HG02678 (cell line): Measurements from ENCODE around the gene ZNF580.

Experiments
- ATAC-seq: cut with Tn5 transposase; IDR thresholded peaks from one replicate; pipeline ENCODE4 v1.9.1; 2021; ENCODE audit warnings: mild to moderate bottlenecking, moderate library complexity; ENCODE audit not compliant: unreplicated experiment

Gene ZNF580

GRCh38 chr19:55644191-55644833 is 3.5 kb downstream of the ZNF580 start:
- ATAC-seq: no peak

DNA sequence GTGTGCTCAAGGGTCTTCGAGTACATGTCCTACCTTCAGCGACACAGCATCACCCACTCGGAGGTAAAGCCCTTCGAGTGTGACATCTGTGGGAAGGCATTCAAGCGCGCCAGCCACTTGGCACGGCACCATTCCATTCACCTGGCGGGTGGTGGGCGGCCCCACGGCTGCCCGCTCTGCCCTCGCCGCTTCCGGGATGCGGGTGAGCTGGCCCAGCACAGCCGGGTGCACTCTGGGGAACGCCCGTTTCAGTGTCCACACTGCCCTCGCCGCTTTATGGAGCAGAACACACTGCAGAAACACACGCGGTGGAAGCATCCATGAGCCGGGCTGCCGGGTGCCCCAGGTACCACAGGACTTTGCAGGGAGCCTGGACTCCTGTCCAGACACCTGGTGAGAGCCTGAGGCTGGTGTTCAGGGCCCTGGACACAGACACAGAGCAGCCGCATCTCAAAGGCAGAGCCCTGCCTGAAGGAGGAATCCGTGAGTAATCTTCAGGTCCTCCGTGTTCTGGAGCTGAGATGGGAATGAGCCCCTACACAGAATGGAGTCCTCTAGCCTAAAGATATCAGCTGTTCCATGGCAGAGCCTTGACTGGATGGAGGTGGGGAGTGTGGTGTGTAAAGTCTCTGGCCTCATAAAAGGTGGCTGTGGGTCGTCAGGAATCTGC is 4.2 kb downstream of the ZNF580 start:
- no peak for ATAC-seq

GRCh38 chr19:55645512-55645881 is 4.7 kb downstream of the ZNF580 start:
- ATAC-seq: no peak

GRCh38 chr19:55646889-55647731 is 6.3 kb downstream of the ZNF580 start:
- no peak for ATAC-seq

DNA sequence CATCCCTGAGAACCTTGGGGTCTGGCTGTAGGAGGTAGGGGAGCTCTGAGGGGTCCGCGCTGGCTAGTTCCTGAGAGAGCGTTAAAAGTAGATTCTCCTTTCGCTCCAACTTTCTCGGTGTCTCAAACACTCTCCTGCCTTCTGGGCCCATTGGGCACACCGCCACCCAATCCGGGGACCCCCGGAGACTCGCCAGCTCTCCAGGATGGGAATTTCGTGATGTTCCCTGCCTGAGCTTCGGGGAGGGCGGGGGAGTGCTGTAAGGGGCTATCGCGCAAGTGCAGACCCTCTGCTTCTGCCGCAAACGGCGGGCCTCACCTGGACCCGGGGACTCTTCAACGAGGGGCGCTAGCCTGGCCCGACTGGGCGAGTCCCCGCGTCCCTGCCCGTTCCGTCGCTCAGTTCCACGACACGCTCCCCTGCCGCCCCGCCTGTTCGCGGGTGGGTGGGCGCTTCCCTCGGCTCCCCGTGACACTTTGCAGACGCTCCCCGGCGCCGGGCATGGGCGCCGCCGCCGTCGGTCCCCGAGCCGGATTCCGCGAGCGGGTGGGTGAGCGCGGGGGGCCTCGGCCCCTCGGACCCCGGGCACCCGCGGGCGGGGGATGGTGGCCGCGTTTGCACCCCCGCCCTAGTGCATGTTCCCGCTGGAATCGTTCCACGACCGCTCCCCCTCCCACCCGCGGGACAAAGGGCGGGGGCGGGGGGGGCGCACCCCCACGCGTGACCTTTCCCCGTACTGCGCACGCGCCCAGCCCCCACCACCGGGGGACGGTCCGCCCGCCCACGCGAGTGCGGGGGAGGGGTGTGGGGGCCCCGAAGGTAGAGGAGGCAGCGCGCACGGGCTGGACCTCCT is 7.2 kb downstream of the ZNF580 start, which contains the start of gene CCDC106:
Gene CCDC106 (plus strand): TSS at position 481 of the 853 bp plus-strand sequence. CDS start 835 bp downstream, outside the sequence.
- peak; percentile 38 for ATAC-seq

- no peak for ATAC-seq
Observed at GRCh38 chr19:55648585-55649267, 7.9 kb downstream of the ZNF580 start.

DNA sequence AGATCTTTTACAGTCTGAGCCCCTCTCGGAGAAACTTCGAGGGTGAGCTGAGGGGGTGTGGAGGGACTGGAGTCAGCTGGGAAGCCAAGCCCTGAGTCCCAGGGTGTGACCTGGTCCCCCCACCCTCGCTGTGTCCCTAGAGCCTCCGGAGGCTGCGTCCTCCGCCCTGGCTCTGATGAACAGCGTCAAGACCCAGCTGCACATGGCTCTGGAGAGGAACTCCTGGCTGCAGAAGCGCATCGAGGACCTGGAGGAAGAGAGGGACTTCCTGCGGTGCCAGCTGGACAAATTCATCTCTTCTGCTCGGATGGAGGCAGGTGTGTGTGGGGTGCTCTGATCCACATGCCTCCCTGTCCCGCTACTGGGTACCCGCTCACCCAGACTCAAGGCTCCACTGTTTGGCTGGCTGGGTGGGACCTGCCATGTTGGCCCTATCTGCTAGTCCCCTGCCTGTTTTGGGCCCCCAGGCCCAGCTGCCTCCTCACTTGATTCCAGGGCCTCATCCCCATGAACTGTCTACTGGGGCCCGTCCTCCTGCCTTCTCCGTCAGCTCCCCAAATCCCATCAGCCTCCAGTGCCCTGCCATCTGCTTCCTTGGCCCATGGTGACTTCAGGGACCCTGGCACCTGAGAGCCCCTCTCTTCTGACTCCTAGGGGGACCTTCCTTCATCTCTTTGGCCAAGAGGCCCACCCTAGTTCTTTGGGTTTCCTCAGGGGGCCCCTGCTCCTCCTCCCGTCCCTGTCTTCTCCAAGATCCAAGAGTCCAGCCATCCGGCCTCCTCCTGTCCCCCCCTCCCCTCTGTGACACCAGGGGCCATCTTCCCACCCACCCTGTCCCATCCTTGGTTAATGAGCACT is 8.7 kb downstream of the ZNF580 start:
- no peak for ATAC-seq

DNA sequence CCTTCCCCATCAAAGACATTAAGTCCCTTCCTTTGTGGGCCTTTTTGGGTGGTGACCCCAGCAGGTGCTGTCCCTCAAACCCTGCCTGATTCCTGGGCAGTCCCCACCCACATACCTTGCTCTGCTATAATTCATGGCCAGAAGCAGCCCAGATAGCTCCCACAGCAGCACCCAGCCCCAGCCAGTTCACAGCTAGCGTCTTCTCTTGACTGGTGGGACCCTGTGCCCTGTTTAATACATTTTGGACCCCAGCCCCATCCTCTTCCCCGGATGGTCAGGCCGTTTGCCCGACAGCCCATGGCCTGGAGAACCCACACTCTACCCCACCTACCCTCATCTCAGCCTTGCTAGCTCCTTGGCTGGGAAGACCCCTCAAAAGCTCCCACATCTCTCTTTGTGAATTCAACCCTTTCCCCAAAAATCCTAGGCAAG is 9.3 kb downstream of the ZNF580 start:
- ATAC-seq: no peak

GRCh38 chr19:55650602-55651230 is 9.9 kb downstream of the ZNF580 start:
- no peak for ATAC-seq

DNA sequence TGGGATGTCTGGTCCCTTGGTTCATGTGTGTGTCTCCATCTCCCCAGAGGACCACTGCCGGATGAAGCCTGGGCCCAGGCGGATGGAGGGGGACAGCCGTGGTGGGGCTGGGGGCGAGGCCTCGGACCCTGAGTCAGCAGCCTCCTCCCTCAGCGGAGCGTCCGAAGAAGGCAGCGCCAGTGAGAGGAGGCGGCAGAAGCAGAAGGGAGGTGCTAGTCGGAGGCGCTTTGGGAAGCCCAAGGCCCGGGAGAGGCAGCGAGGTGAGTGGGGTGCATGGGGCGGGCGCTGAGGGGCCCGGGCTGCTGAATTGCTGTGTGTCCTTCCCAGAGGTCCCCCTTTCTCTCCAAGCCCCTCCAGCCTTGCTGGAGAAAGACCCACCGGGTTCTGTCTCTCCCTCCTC is 10.4 kb downstream of the ZNF580 start:
- ATAC-seq: no peak

DNA sequence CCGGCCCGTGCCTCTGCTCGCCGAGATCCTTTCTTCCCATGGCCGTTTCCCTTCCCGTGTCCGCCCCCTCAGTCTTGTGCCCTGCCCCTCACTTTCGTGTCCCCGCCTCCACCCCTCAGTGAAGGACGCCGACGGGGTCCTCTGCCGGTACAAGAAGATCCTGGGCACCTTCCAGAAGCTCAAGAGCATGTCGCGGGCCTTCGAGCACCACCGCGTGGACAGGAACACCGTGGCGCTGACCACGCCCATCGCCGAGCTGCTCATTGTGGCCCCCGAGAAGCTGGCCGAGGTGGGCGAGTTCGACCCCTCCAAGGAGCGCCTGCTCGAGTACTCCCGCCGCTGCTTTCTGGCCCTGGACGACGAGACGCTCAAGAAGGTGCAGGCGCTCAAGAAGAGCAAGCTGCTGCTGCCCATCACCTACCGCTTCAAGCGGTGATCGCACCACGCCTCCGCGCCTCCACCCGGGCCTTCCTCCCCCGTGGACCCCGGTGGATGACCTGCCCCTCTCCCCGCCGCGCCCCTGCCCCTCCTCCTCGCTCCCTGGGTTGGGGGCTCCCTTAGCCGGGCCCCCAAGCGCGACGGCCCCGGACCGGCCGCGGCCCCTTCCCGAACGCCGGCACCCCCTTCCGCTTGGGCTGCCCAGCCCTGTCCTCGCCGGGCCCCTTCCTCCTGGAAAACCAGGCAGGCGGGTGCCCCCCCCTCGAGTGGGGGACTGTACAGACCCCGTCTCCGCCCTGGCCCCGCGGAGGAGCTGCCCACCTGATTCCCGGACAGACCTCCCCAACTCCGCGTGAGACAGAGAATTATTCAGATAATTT is 11.7 kb downstream of the ZNF580 start:
- no peak for ATAC-seq

- peak; percentile 46 for ATAC-seq
Observed at GRCh38 chr19:55653651-55654322, 13.0 kb downstream of the ZNF580 start.

DNA sequence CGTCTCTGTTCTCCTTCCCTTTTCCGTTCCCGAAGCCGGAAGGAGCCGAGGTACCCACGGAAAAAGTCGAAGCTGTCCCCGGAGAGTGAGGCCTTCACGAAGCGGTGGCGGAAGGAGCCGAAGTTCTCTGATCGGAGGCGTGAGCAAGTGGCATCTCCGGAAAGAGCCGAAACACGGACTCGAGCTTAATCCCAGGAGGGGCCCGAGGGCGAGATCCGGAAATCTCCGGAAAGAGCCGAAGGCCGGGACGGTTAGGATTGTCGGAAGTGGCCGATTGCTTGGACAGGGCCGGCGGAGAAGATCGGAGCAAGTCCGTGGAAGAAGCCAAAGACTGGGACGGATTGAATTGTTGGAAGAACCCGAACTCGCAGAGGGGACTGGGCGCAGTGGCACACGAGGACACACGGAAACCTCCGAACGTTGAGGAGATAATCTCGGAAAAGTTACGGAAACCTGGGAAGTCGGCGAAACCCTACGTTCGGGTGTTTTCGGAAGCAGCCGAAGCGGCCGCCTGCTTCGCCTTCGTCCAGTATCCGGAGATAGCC is 13.6 kb downstream of the ZNF580 start:
- ATAC-seq: peak; percentile 64

GRCh38 chr19:55654868-55655647 is 14.3 kb downstream of the ZNF580 start, which contains the start of gene U2AF2:
Gene U2AF2 (plus strand): TSS chr19:55655035. CDS start chr19:55655105, 70 bp downstream.
- peak; percentile 33 for ATAC-seq

GRCh38 chr19:55655648-55656040 is 14.8 kb downstream of the ZNF580 start:
- ATAC-seq: no peak

DNA sequence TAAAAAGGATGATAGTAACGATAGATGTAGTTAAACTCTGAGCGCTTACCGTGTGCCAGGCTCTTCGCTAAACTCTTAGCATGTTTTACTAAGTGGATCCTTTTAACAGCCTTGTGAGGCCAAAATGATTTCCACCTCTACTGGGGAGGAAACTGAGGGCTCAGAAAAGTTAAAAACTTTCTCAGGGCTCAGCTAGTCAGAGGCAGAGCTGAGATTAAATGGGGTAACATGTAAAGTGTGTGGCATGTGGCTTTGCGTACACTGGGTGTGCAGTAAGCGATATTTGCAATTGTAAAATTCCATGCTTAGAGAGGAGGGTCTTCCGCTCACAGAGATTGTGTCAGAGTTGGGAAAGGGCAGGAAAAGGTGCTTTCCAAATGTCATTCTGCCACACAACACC is 15.8 kb downstream of the ZNF580 start:
- ATAC-seq: no peak
